Measurements from ENCODE around the gene ASB1.
A peak's percentile ranks its signal among the peaks of the same experiment; 100 is the strongest.

ASB1 gene

GRCh38 chr2:238426568-238427434, at the start of gene ASB1:
Gene ASB1, plus strand, starts transcription at chr2:238426927. Its CDS starts 144 bp downstream, at chr2:238427071.
- peak; percentile 76 for DNase-seq (ENCODE audit: low spot score)

- no peak for DNase-seq (ENCODE audit: low spot score)
Measured at GRCh38 chr2:238378230-238379095, 48.3 kb upstream of the ASB1 start.

- peak; percentile 25 for DNase-seq (ENCODE audit: low spot score)
Measured at GRCh38 chr2:238379096-238379810, 47.5 kb upstream of the ASB1 start.

DNA sequence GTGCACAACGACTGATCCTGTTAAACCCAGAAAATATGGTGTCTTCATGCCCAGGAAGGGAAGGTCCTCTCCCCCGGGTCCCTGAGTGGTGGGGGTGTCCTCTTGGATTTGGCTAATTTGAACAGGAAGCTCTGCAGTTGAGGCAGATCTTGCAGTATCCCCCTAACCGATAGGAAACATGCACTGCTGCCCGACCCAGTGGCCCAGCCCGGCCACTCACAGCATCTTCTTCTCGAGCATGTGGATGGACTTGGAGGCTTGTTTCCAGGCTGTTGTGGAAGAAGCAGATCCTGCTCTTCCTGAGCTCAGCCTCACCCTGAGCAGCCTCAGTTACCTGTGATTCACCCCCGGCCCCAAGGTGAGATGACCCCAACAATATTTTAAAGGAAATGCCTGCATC, 46.4 kb upstream of the ASB1 start:
- DNase-seq (ENCODE audit: low spot score) = no peak

DNA sequence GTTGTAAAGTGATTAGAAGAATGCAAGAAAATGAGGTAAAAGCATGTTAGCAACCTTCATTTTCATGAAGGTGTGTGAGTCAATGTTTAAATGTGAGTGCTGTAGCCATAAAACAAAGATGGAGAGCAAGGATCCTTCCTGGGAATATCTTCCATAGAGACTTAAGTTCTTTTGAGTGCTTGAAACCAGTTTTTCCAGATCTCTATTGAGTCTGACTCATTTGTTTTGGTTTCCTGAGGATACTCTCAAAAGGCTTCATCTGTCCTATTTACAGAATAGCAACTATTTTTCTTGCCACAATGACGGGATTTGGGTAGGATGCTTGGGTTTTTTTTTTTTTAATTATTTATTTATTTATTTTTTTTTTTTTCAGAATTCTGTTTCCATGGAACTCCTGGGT, 45.9 kb upstream of the ASB1 start:
- peak; percentile 51 for DNase-seq (ENCODE audit: low spot score)

- no peak for DNase-seq (ENCODE audit: low spot score)
Measured at GRCh38 chr2:238381341-238382115, 45.2 kb upstream of the ASB1 start.

DNA sequence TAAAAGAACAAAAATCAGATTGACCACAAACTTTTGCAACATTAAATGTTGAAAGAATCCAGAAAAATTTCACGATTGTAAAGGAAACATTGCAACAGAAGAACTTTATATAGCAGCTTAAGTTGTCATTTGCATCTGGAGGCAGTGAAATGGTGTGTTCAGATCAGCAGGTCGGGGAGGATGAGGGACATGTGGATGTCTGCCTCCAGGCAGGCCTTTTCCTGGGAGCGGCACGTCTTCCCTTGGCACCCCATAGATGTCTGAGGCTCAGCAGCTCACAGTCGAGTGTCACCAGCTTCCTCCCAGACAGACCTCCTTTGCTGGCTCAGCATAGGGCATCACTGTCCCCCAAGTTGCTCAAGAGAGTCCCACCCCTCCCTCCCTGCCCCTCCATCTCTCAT, 44.3 kb upstream of the ASB1 start:
- DNase-seq (ENCODE audit: low spot score) = no peak

- DNase-seq (ENCODE audit: low spot score) = no peak
Measured at GRCh38 chr2:238383135-238383534, 43.6 kb upstream of the ASB1 start.

DNA sequence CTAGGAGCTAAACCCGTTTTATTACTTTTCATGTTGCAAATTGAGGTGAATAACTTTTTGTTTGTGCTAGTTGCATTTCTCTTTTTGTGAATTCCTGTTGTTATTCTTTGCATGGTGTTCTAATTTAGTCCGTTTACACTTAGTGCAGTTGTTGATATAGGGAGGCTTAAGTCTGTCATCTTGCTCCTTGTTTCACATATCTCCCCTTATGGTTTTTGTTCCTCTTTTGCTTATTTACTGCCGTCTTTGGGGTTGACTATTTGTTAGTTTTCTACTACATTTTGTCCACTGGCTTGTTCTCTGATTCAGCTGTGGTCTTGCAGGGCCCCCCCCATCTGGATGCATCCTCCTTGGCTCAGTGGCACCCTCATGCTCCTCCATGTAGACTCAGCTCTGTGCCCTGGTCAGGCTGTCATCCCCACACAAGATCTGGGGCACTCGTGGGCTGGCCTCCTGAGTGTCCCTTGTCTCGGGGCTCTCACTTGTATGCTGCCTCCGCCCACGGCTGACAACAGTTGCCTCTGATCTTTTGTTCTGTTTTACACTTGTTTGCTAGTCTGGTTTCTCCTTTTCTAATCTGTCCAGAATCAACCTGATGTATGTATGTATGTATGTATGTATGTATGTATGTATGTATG, 42.9 kb upstream of the ASB1 start:
- DNase-seq (ENCODE audit: low spot score) = no peak

DNA sequence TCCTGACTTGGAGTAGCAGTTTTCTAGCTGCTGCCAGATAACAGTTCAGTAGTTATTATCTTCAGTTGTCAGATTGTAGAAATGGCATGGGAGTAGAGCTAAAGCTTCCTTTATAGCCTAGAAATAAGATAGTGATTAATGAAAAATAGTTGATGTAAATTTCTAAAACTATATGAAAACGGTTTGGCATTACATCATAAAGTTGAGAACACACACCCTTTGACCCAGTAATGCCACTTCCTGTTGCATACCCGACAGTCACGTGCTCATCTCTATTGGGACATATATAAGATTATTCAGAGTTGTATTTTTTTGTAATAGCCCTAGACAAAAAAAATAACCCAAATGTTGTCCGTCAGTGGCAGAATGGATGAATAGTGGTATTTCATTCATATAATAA, 39.4 kb upstream of the ASB1 start:
- no peak for DNase-seq (ENCODE audit: low spot score)

DNA sequence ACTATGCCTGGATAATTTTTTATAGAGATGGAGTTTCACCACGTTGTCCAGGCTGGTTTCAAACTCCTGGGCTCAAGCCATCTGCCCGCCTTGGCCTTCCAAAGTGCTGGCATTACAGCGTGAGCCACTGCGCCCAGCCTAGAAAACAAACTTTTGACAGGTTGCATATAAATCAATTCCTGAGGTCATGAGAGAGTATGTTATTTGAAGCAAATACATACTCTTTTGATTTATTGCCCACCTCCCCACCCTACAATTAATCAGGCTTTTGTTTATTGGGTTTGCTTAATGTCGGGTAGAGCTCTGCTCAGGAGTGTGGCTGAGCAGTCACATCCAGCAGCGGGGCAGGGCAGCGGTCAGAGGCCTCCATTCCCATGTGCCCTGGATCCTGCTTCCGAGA, 37.9 kb upstream of the ASB1 start:
- DNase-seq (ENCODE audit: low spot score) = no peak

GRCh38 chr2:238389988-238390589, 36.6 kb upstream of the ASB1 start:
- no peak for DNase-seq (ENCODE audit: low spot score)

DNA sequence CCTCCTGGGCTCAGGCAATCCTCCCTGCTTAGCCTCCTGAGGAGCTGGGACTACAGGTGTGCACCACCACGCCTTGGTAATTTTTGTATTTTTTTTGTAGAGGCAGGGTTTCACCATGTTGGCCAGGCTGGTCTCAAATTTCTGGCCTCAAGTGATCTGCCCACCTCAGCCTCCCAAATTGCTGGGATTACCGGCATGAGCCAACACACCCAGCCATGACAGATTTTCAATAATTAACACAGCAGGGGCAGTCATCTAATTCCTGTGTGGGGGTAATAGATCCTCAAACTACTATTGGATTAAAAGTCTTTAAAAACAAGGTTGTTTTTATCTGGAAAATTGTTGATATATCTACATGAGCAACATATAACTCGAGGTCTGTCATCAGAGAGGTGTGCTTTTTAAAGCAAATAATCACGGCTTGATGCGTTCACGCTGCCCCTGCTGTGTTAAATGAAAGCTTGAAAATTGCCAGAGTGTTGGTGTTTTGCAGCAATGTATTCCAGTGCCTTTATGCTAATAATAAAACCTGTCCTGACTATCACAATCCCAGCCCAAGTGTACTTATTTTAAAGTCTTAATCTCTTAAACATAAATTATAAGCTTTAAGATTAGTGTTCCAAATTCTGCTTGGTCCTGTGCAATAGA, 35.6 kb upstream of the ASB1 start:
- DNase-seq (ENCODE audit: low spot score) = no peak

DNA sequence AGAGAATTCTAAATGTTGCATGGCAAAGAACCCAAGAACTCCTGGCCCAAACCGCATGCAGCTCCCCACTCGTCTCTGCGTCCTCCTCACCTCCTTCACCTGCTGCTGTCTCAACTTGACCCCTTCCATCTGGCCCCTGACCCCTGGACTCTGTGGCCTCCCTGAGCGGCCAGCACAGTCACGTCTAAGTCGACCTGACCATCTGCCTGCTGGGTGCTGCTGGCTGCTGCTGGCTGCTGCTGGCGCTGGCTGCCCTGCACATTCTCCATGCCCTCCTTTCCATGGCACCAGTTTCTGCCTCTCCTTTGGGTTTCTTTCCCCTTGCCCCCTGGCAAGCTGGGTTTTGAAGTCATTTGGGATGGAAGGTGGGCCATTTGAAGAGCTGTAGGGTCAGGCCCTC, 30.1 kb upstream of the ASB1 start:
- DNase-seq (ENCODE audit: low spot score) = no peak

DNA sequence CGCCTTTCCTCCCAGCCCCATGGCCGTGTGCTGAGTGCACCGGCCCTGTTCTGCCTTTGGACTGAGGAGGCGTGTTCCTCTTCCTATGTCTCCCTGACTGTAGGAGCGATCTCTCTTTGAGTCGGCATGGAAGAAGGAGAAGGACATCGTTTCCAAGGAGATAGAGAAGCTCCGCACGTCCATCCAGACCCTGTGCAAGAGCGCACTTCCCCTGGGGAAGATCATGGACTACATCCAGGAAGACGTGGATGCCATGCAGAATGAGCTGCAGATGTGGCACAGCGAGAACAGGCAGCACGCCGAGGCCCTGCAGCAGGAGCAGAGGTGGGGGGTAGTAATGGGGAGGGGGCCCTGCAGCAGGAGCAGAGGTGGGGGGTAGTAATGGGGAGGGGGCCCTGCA, 29.4 kb upstream of the ASB1 start:
- DNase-seq (ENCODE audit: low spot score) = no peak

- DNase-seq (ENCODE audit: low spot score) = no peak
Measured at GRCh38 chr2:238398577-238398976, 28.1 kb upstream of the ASB1 start.

GRCh38 chr2:238399094-238399493, 27.6 kb upstream of the ASB1 start:
- DNase-seq (ENCODE audit: low spot score) = no peak

DNA sequence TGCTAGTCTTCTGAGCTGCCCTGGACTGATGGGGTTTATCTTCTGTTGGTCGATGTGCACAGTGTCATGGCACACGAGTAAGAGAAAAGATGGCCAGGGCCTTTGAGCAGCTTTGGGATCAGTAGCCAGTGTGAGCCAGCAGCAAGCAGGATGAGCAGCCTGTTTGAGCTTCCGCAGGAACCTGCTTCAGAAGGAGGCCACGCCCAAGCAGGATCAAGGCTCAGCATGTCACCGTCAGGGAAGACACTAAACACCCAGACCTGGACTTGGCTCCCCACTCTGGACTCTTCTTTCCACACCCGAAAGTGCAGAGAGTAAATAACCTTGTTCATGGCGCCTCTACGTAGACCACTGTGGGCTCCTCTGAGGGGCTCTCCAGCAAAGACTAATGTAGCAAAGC, 25.2 kb upstream of the ASB1 start:
- DNase-seq (ENCODE audit: low spot score) = no peak

GRCh38 chr2:238403632-238404405, 22.9 kb upstream of the ASB1 start:
- no peak for DNase-seq (ENCODE audit: low spot score)

Data from kidney capillary endothelial cell (primary cell).